CD4-positive, alpha-beta T cell treated with Interleukin-6 at 100 ng/mL for 8 hours (primary cell): ENCODE measurements around the gene GNPDA2.
"Not testable (repeated sequence)": the region's sequence is repeated elsewhere in the genome, so short reads cannot be mapped to it uniquely, and the experiment has no call there.

ENCODE experiments used
- DNase-seq: peaks from one replicate; pipeline ENCODE4 v3.0.0-alpha.2; 2020; ENCODE audit warnings: mixed read lengths, low spot score

Gene GNPDA2

DNA sequence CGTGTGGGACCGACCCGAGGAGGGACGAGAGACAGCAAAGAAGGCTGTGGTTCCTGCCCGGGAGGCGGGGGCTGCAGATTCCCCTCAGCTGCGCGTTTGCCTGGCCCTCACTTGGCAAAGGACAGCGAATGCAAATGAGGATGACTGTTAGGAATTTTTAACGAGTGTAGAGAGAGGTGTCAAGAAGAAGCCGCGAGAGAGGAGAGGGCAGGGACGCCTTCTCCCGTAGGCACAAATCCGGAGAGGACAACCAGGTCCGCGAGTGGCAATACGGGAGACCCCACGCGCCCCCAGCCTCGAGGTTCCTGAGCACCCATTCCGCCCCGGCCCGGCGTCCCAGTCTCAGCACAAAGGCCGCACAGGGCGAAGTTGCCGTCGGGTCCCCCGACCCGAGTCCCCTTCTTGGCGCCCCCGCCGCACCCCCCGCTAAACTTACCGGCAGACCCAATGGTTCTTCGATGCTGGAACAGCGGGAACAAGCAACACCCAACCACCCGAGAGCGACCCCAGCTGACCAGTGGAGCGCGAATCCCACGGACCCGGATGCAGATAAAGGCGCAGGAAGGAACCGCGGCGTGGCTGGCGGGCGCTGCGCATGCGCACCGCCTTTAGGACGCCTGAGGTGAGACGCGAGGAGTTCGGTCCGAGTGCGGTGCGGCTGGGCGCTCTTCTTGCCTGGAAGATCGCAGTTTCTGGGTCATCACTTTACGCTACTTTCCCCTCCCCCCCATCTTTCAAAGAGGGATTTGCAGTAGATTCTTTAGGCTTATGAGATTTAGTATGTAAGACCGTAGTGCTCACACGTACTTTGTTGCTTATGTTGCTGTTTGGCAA, at the start of gene GNPDA2:
Gene GNPDA2 (minus strand): TSS at position 519 of the 834 bp plus-strand sequence. CDS start 4,349 bp downstream, outside the sequence.
- DNase-seq: peak; percentile 80

DNA sequence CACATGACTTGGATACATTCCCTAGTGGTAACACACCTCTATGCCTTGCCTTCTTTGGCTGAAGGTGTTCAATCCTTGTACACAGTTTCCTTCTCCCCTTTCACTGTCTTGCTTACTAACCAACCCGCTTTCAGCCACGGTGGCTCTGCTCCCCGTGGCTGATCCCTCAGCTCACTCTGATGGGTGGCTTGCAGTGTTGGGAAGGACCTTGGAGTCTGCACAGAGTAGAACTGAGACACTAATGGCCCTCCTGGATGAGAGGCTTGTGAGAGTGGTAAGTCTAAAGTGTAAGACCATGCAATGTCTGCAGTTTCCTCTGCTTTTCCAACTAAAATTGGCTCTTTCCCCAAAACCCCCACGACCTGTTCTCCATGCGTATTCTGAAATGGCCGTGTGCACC, 46.0 kb upstream of the GNPDA2 start:
- no peak for DNase-seq

DNA sequence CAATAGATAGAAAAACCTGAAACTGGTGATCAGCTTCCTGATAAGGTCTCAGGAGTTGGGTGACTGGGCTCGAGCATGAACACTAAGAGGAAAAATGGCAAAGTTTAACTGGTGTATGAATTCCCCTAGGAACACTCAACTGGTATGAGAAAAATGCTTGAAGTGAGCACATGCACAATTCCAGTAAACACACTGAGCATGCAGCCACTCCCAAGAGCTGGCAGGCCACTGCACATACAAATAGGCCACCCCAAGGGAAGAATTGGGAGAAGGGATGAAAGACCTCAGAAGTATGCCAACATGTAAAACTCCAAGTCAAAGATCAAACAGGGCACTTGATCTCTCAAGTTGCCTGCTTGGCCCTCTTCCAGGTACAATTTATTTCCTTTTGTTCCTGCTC, 45.4 kb upstream of the GNPDA2 start:
- no peak for DNase-seq

DNA sequence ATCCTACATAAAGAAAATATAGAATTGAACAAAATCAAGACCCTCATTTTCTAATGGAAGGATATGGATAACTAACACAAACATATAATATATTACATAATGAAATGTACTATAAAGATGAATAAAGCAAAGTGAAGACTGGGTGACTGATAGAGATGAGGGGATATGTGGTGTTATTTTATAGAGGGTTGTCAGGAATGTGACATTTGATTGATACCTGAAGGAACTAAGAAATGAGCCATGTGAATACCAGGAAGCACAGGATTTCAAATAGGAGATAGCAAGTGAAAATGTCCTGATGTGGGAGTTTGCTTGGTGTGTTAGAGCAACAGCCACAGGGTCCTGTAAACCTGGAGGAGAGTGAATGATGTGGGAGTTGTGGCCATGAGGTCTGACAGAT, 40.1 kb upstream of the GNPDA2 start:
- DNase-seq: no peak

DNA sequence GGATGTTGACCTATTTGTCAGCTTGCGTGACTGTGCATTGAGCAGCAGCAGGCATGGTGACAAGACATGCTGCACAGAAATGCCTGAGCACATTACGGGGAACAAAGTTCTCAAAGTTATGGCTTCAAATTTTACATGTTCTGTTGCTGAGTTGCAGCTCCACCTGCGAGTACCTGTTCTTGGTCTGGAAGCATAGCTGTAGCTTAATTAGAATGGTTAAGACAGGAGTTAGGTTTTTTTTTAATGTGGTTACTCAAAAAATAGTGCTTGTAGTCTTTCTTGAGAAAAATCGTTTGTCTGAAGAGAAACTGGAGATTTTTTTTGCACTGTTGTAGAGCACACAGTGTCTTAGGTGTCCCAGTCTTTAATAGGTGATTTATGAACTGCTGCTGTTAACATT, 38.8 kb upstream of the GNPDA2 start:
- no peak for DNase-seq

DNA sequence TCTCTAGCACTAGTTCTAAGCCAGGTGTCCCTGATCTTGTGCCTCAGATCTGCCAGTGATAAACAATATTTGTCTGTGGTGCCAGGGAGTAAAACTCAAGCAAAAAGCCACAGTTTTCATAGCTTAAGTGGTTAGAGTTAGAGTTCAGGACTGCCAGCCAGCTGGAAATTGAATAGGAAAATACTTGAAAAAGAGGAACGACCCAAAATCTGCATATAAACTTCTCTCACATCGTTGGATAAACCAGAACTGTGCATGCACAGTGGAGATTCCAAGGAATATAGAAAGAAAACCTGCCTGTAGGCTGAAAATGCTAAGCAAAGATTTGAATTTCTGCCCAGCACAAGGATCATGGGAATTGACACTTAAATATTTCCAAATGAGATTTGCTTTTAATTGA, 35.0 kb upstream of the GNPDA2 start:
- DNase-seq: no peak

DNA sequence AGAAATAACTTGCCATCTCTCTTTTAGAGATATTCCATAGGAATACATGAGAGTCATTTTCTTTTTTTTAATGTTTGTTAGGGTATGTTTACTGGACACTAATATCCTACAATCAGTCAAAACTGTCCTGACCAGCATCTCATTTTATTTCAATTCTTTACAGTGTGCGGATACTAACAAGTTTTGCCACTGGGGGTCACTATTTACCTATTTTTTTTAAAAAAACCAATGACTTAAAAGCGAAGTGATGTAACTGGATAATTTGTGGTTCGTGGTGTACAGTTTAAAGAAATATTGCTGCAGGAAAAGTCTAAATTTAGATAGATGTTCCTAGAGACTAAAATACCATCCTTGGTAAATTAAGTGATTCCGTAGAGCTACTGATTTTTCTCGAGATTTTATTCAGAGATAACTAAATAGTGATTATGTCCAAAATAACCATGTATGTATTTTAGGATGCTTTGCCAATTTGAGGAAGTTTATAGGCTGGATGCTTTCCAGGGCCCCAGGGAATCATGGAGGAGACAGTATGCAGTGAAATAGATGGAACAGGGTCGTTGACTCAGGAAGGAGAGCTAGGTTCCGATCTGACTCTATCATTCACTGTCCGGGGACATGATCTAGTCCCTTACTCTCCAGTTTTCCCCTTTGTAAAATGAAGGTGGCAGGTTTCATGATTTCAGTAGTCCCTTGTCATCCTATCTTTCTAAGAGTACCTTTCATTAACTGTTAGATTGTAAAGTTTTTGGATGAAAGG, 34.0 kb upstream of the GNPDA2 start:
- peak; percentile 15 for DNase-seq

DNA sequence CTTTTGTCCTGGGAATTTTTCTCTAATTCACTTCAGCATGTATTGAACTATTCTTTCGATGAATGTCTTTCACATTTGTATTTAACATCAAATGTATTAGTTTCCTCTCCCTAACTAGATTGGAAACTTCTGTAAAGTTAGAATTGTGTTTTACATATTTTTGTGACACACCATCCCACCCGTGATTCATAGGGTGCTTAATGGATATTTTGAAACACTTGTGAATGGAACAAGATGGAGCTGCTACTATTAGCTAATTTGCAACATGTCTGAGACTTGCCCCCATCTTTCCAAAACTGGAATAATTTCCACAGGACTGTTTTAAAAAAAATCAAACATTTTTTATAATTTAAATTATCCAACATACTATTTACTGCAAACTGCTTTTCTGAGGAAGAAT, 30.2 kb upstream of the GNPDA2 start:
- DNase-seq: no peak

DNA sequence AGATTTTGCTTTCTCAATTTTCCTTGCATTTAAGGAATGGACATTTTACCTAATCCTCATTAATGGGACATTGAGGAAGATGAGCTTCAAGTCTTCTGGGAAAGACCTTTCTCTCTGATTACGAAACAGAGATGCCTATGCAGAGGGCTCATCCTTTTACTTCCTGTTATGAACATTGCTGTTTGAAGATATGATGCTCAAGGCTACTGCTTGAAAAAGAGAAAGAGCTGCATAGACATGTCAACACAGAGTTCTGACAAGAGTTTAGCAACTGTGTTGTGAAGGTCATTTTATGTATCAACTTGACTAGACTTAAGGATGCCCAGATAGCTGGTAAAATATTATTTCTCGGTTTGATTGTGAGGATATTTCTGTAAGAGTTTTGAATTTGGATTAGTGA, 13.8 kb upstream of the GNPDA2 start:
- DNase-seq: no peak

DNA sequence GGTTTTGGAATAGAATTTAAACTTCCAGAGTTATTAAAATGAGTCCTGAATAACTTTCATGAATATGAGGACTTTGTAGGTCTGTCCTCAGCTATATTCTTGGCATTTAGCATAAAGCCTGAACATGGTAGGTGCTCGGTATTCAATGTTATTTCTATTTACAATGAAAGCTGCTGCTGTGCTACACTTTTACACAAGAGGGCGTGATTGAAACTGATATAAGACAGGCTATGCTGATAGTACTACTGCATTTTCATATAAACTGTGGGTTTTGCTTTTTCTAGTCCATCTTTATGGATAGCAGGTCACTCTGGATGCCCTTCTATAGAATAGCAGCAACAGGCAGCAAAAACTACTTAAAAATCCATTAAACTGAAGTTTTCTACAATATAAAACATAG, 12.3 kb upstream of the GNPDA2 start:
- DNase-seq: no peak

DNA sequence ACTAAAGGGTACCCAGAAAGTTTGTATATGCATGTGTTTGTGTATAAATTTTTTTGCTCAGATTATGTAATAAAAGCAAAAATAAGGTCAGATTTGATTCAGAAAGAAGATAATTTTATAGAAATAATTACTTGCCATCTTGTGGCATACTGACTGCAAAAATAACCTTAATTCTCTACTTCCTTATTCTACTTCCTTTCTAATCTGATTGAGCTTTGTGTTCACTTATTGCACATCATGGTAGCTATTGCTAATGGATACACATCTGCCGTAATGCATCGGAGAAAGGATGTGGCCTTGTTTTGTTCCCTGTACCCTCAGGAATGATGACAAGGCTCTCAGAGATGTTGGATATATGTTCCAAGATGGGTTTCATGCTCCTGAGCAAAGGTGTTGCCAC, 10.5 kb upstream of the GNPDA2 start:
- no peak for DNase-seq

DNA sequence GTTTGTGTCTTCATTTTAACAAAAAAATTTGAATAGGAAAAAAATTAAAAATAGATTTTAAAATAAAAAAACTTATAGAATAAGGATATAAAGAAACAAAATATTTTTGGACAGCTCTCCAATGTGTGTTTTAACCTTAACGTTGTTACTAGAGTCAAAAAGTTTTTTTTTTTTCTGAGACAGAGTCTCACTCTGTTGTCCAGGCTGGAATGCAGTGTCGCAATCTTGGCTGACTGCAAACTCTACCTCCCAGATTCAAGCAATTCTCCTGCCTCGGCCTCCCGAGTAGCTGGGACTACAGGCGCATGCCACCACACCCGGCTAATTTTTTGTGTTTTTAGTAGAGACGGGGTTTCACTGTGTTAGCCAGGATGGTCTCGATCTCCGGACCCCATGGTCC, 2.3 kb upstream of the GNPDA2 start:
- DNase-seq: not testable (repeated sequence)

DNA sequence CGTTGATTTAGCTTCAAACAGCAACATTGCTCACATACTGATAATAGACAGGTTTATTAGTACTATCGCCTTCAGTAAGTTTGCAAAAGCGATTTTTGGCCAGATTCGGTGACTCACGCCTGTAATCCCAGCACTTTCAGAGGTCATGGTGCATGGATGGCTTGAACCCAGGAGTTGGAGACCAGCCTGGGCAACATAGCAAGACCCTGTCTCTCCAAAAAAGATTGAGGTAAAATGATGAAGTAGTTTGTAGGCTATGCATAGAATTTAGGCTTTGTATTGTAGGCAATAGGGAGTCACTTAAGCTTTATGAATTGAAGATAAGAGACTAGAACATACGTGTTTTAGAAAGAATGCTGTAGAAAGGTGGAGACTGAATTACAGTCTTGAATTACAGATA, 1.1 kb upstream of the GNPDA2 start:
- DNase-seq: no peak

DNA sequence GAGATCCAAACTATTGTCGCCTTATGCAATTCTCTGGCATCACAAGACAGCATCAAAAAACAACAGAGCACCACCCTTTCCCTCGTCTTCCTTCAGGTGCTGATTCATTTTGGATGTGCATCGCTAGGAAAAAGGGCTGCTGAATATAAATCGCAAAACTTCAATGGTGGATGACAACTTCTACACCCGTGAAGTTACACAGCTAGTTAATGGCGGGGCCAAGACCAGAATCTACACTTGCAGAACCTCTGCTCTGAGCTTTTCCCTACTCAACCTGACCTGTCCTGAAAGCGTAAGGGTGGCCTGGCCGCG, 674 bp downstream of the GNPDA2 start:
- DNase-seq: no peak

DNA sequence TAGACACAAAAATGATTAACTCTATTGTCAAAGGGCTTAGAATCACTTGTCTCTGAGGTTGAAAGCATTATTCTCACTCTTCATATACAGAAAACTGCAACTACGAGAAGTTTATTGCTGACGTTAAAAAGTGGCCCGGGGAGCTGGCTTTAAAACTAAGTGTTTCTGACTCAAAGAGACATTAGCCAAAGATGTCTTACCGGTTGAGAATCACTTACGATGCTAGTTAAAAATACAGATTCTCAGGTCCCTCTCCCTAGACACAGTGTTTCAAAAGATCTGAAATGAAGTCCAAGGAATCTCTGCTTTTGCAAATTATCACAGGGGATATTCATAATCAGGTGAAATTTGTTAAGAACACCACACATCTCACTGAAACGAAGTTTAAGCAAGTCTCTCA, 1.2 kb downstream of the GNPDA2 start:
- no peak for DNase-seq

DNA sequence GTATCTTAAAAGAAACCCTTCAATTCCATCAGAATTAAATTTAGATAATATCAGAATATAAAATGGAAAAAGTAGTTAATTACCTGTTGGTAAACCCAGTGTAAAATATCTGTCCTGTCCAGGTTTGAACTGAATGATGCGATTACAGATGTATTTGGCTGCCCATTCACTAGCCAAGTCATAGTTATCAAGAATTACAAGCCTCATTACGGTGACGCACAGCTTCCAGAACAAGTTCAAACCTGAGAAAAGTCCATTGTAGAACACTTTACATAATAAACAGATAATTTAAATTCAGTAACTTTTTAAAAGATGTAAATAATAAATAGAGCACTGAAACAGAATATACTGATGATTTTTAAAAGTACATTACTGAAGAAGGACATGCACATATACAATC, 4.4 kb downstream of the GNPDA2 start:
- no peak for DNase-seq

DNA sequence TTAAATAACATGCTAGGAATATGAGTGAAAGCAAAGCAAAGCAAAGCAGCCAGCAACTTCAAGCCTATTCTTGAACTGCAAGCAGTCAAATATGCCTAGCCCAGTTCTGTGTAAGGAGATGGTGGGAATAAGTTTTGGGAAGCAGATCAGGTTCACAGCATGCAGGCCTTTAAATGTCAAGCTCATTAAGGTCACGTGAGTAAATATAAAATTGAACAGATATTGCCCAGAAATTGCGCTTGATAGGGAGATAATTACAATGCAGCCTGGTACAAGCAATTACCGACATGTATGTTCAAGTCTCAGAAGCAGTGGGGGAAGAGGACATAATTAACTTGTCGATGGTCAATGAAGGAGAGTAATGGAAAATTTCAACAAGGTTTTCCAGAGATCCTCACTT, 6.0 kb downstream of the GNPDA2 start:
- DNase-seq: no peak

DNA sequence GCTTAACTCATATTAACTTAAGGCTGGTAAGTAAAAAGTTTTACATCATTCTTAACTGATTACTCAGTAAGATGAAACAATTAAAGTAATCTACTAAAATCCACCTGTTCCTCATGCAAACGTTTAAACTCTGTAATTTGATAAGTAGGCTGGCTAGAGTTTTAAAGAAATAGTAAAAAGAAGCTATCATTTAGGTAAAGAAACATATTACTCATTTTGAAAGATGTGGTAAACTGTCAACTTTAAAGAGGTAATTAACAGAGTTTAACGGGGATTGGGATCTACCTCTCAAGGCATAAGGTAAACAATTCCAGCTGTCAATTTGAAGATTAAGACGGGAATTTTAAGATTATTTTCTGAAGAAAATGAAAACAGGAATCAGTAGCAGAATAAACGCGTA, 9.8 kb downstream of the GNPDA2 start:
- DNase-seq: no peak

DNA sequence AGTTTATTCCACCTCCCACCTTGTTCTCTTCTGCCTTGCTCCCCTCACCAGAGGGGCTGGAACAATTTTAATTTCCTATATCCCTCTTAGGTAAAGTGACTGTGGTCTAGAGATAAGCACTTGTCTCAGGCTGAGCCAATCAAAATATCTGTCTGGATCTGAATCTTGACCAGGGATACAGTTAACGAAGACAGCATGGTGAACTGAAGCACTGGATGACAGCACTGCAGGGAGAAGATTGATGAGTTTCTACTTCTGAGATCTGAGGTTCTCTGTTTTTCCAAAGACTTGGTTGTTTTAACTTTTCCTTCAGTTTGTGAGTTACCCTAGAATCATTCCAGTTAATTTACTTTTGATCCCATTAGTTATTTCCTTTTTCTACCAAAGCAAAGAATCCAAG, 13.2 kb downstream of the GNPDA2 start:
- no peak for DNase-seq

DNA sequence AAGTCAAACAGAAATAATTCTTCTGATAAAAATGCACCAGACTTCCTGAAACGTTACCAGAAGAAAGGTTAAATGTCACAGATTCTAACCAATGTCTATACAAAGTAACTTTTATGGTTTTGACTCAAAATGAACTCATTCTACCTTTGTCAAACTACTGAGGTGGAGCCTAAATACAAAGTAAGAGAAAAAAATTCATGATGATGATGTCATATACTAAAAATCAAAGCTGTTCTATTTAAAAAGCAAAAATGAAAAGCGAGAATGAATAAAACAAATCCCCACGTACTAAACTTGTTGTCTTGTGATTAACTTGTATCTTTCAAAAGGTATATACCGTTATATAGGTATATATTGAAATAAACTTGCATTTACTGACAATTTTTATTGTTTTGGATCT, 21.7 kb downstream of the GNPDA2 start:
- no peak for DNase-seq

DNA sequence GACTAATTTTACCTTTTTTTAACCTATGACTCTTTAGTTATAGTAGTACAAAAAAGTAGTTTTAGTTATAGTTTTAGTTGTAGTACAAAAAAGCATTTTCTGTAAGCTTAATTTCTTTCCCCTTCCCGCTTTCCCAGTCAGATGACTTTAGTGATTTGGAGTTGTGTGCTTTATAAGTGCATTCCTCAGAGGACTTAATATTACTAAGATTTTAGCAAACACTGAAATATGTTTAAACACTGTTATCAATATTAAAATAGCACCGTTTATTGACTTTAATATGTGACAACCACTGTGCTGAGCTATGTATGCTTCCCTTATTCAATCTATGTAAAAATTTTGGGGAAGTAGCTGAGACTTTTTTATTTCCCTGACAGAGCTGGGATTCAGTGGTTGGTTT, 25.3 kb downstream of the GNPDA2 start:
- no peak for DNase-seq

DNA sequence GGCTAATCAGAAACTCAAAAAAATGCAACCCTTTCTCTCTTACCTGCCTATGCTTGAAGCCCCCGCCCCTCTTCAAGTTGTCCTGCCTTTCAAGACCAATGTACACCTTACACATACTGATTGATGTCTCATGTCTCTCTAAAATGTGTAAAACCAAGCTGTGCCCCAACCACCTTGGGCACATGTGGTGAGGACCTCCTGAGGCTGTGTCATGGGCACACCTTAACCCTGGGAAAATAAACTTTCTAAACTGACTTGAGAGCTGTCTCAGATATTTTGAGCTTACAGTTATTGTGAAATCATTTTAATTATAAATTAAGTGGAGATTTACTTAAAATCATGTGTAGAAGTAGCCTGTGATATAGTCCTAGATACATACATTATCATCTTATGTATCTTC, 25.9 kb downstream of the GNPDA2 start:
- no peak for DNase-seq

DNA sequence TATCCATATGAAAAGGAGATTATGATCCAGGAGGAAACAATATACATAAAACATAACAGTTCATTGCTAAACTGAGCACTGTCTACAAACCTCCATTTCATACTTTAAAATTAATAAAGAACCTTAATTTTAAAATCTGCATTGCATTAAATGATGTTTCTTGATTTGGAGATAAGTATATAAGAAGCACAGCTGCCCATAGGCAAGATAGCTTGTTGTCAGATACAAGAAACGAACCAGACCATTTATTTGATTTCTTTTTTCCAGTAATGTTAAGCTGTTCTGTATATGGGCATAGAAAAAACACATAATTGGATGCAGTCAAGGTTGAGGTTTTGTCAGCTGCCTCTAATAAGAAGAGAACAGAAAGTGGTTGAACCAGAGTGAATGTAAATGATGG, 41.7 kb downstream of the GNPDA2 start:
- DNase-seq: no peak

DNA sequence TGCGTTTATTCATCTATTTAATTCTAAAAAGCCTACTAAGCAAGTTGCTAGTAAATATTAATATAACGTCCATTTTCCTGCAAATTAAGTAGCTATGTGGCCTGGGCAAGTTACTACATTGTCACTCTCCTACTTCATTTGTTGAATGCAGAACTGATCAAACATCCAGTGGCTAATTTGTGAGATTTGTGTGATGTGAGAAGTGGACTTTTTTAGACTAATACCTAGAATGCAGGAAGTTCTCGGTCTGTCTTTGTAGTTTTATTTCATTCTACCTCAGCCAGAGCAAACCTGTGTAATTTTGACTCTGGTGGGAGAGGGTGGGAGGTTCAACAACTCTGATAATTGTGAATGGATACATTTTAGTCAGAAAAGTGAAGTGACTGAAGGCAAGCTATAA, 47.3 kb downstream of the GNPDA2 start:
- DNase-seq: no peak
